Activated T-cell treated with anti-CD3 and anti-CD28 coated beads, Interleukin-2, amount 50 U/mL, for 72 hours (primary cell): Measurements from ENCODE around the gene DDX3X. TPM values are rescaled to one million over a fixed set of nuclear protein-coding genes. Genes with fewer than 3 reads are reported as not detected.

Source experiments
- ATAC-seq, 2 donors: fragments of 150-1000 bp; cut with Tn5 transposase; replicated peaks in 1 of 2; 2 replicates each; pipeline ENCODE4 v1.10.0; 2021; ENCODE audit warnings: moderate library complexity in 2 of 2, mild to moderate bottlenecking in 1 of 2
- DNase-seq, 2 donors: peaks; one replicate each; pipeline ENCODE4 v3.0.0; 2021 to 2022; ENCODE audit warnings: mixed read lengths in 1 of 2
- H3K27ac Mint-ChIP-seq: one replicate; pipeline ENCODE4 v1.8.0; 2022; ENCODE audit warnings: mild to moderate bottlenecking, moderate library complexity, mixed read lengths
- H3K27me3 Mint-ChIP-seq: one replicate; pipeline ENCODE4 v1.8.0; 2022; ENCODE audit warnings: low read depth, mixed read lengths
- H3K36me3 Mint-ChIP-seq, 2 donors: one replicate each; pipeline ENCODE4 v1.8.0; 2022; ENCODE audit warnings: mixed read lengths in 2 of 2, mild to moderate bottlenecking in 1 of 2; ENCODE audit not compliant: insufficient read depth in 2 of 2
- H3K4me1 Mint-ChIP-seq: one replicate; pipeline ENCODE4 v1.8.0; 2022; ENCODE audit warnings: low read depth, mixed read lengths
- H3K4me3 Mint-ChIP-seq, 2 donors: one replicate each; pipeline ENCODE4 v1.8.0; 2022; ENCODE audit warnings: mild to moderate bottlenecking in 2 of 2, mixed read lengths in 2 of 2, moderate library complexity in 2 of 2
- H3K9me3 Mint-ChIP-seq, 2 donors: one replicate each; pipeline ENCODE4 v1.8.0; 2022; ENCODE audit warnings: mixed read lengths in 2 of 2
- total RNA-seq, 2 donors: library from RNA; stranded (reverse); gene quantifications; one replicate each; pipeline ENCODE4 v1.2.3, GENCODE V29; 2022

DDX3X gene
- total RNA-seq, 2 donors from 2014 or later, result 251 to 419 TPM

DNA sequence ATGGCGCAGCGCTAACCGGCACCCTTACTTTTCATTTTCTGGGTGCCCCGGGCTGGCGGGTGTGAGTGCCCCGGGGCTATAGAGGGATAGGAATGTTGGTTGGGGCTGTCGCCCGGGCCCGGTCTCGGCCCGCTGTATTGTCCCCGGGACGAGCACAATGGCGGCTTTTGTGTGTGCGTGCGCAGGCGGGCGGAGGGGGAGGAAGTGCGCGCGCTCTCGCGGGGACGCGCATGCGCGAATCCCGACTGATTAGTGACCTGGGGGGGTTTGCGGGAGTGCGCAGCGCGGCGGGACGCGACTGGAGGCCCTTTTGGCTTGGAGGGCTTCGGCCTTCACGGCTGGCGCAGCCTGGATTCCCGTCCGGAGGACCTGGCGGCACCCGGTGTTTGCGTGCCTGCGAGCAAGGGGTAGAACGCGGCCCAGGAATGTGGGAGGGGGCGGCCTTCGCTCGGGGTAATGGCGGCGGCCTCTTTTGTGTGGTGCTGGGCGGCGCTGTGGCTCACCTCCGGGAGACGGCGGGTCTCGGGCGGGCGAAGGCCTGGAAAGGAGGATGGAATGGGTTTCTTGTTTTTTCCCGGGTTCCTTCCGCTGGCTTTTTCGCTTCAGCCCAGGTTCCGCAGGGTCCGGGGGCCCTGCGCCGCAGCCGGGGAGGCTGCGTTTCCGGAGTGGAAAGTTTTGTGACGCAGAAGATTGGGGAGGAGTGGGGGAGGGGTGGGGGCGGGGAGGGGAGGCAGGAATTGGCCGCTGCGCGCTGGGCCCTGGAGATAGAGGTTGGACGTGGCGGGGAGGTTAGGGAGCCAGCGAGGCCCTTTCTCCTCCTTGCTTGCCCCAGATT lies 618 bp downstream of the DDX3X start:
- Mint-ChIP-seq H3K4me1 (peaks cover 82% of the 10 kb centered on the region), H3K36me3 (peaks cover 17 to 54% of the 10 kb centered on the region in 2 donors), H3K4me3 (peak overlapping the region; percentile 94 to 95), H3K9me3 (no peaks in the 10 kb centered on the region), H3K27me3 (no peaks in the 10 kb centered on the region), H3K27ac (peak overlapping the region; percentile 100)
- peak; percentile 25 to 34 for ATAC-seq
- peak; percentile 80 to 84 for DNase-seq

DNA sequence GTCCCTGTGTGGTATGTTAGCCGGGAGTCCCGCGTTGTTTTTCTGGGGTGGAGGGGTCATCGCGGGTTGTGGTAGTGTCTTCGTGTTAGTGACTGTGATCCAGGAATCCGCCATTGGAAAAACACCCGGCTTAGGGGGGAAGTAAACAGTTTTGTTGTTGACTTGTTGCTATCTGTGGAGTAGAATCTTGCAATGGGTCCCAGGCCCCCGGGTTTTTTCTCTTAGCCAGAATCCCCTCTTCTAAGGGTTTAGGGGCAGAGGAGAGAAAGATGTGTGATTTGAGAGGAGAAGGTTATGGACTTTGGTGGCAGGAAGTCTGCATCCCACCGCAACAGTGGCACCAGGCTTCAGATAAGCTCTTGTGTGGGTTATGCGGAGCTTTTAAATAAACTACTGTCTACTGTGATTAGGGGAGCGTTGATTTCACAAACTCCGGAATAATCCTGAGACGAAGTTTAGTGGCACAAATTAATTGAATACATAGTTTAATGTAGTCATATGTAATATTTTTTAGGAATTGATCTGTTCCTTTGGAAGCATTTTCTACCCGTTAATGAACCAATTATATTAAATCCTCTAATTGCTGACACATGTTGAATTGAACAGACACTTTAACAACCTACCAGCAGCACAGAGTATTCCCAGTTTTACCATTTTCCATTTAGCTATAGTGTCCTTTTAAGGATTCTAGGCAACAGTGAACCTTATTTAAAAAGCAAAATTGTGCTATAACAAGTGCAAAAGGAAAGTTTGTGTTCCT lies 1.4 kb downstream of the DDX3X start:
- H3K36me3 Mint-ChIP-seq, result peaks cover 18 to 55% of the 10 kb centered on the region in 2 donors
- ATAC-seq (no peak), DNase-seq (no peak)
- peak overlapping the region; percentile 100 for H3K27ac Mint-ChIP-seq
- peaks cover 81% of the 10 kb centered on the region for H3K4me1 Mint-ChIP-seq
- no peaks in the 10 kb centered on the region for H3K9me3 Mint-ChIP-seq
- no peaks in the 10 kb centered on the region for H3K27me3 Mint-ChIP-seq
- H3K4me3 Mint-ChIP-seq, result peak overlapping the region; percentile 94 to 95

DNA sequence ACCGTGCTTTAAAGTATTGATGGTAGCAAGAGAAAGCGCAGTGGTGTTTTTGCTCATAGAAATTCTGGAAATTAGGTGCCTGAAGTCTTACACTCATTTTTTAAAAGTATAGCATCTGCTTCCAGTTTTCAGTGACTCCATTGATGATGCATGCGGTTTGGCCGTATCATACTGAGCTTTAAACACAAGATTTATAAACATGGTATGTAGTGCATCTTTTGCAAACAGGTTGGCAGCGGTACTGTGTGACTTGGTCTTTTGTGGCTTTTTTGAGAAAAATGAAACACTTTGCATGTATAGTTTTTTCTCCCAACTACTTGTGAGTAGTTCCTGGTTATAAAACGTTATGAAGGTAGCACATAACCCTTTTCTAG lies 2.0 kb downstream of the DDX3X start:
- no peak for ATAC-seq

DNA sequence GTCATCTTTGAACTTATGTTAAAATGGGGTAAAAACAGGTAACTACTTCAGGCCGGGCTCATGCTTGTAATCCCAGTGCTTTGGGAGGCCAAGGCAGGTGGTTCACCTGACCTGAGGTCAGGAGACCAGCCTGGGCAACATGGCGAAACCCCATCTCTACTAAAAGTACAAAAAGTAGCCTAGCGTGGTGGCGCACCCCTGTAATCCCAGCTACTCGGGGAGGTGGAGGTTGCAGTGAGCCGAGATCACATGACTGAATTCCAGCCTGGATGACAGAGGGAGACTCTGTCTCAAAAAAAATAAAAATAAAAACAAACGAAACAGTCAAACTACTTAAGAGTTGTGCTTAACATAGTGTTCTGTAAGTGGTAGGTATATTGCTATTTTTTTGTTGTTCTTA lies 2.5 kb downstream of the DDX3X start:
- peak overlapping the region; percentile 94 to 95 for H3K4me3 Mint-ChIP-seq
- peaks cover 18 to 62% of the 10 kb centered on the region in 2 donors for H3K36me3 Mint-ChIP-seq
- DNase-seq (peak in 1 of 2 donors; percentile 23), ATAC-seq (no peak)
- peaks cover 79% of the 10 kb centered on the region for H3K4me1 Mint-ChIP-seq
- no peaks in the 10 kb centered on the region for H3K9me3 Mint-ChIP-seq
- H3K27ac Mint-ChIP-seq, result peak overlapping the region; percentile 100
- no peaks in the 10 kb centered on the region for H3K27me3 Mint-ChIP-seq

More for the DNA sequence above, 2.0 kb downstream of the DDX3X start:
- peaks cover 18 to 61% of the 10 kb centered on the region in 2 donors for H3K36me3 Mint-ChIP-seq
- no peaks in the 10 kb centered on the region for H3K9me3 Mint-ChIP-seq
- peak in 1 of 2 donors; percentile 40 for DNase-seq
- H3K27me3 Mint-ChIP-seq, result no peaks in the 10 kb centered on the region
- H3K4me3 Mint-ChIP-seq, result peak overlapping the region; percentile 94 to 95
- peak overlapping the region; percentile 100 for H3K27ac Mint-ChIP-seq
- H3K4me1 Mint-ChIP-seq, result peaks cover 79% of the 10 kb centered on the region

DNA sequence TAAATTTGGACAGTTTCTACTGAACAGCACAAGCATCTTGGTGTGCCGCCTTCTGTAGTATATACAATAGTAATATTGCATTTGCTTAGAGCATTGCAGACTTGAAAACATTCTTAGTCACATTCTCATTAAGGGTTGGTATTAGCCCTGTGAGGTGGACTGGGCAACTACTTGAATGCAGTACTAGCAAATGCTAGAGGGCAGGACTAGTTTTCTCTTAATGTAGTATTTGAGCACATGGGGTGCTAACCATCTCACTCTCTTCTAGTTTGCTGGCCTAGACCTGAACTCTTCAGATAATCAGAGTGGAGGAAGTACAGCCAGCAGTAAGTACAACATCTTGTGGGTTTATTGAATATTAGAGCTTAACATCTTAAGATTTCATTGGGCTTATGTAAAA lies 3.2 kb downstream of the DDX3X start:
- peak overlapping the region; percentile 100 for H3K27ac Mint-ChIP-seq
- peak overlapping the region; percentile 94 to 95 for H3K4me3 Mint-ChIP-seq
- H3K36me3 Mint-ChIP-seq, result peaks cover 18 to 65% of the 10 kb centered on the region in 2 donors
- no peaks in the 10 kb centered on the region for H3K9me3 Mint-ChIP-seq
- DNase-seq (no peak), ATAC-seq (no peak)
- peaks cover 79% of the 10 kb centered on the region for H3K4me1 Mint-ChIP-seq
- no peaks in the 10 kb centered on the region for H3K27me3 Mint-ChIP-seq

DNA sequence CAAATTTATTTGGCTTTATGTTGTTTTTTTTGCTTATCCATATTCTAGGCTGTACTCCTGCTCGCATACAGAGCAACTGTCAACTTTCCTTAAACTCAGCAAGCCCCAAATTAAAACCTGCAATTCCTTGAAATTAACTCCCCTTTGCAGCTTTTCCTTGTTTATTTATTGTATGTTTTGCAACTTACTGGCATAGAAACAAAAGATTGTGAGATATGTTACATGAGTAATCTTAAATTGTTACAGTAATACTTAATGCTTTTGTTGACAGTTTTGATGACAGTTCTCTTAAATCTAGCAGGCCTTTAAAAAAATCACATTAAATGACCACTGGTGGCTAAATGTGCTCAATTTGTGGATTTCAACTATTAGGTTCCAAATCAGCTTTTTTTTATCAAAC lies 4.5 kb downstream of the DDX3X start:
- peaks cover 76% of the 10 kb centered on the region for H3K4me1 Mint-ChIP-seq
- H3K36me3 Mint-ChIP-seq, result peaks cover 21 to 77% of the 10 kb centered on the region in 2 donors
- no peak for DNase-seq
- H3K4me3 Mint-ChIP-seq, result peak overlapping the region; percentile 94 to 95
- peak overlapping the region; percentile 100 for H3K27ac Mint-ChIP-seq
- no peak for ATAC-seq
- H3K9me3 Mint-ChIP-seq, result no peaks in the 10 kb centered on the region
- H3K27me3 Mint-ChIP-seq, result no peaks in the 10 kb centered on the region

- DNase-seq (no peak), ATAC-seq (no peak)
- Mint-ChIP-seq H3K27me3 (no peaks in the 10 kb centered on the region), H3K27ac (peak overlapping the region; percentile 95), H3K4me1 (peaks cover 76% of the 10 kb centered on the region), H3K4me3 (peak overlapping the region; percentile 94 to 95), H3K9me3 (no peaks in the 10 kb centered on the region), H3K36me3 (peaks cover 17 to 80% of the 10 kb centered on the region in 2 donors)
Measured at GRCh38 chrX:41339148-41339547, 5.2 kb downstream of the DDX3X start.

DNA sequence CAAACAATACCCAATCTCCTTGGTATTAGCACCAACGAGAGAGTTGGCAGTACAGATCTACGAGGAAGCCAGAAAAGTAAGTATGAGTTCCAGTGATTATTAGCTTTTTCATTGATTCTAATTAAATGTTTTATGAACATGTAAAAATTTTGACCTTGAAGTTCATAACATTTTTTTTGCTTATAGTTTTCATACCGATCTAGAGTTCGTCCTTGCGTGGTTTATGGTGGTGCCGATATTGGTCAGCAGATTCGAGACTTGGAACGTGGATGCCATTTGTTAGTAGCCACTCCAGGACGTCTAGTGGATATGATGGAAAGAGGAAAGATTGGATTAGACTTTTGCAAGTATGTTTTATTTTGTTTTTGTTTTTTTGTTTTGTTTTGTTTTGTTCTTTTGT lies 10.1 kb downstream of the DDX3X start:
- no peak for DNase-seq
- Mint-ChIP-seq H3K9me3 (no peaks in the 10 kb centered on the region), H3K36me3 (peaks cover 14 to 71% of the 10 kb centered on the region in 2 donors), H3K27me3 (no peaks in the 10 kb centered on the region), H3K27ac (peak overlapping the region; percentile 22), H3K4me3 (no peak overlapping the region), H3K4me1 (peaks cover 45% of the 10 kb centered on the region)
- ATAC-seq, result no peak

DNA sequence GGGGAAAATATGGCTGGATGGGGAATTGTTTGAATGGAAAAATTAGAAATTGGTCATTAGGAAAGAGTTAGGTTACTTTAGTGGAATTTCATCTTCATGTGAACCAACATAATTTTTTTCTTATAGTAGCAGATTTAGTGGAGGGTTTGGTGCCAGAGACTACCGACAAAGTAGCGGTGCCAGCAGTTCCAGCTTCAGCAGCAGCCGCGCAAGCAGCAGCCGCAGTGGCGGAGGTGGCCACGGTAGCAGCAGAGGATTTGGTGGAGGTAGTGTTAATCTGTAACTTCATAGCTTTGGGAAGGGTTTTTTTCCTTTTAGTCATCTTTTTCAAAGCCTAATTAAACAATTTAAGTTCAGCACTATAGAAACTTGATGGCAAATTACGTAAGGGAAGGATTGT lies 13.2 kb downstream of the DDX3X start:
- no peaks in the 10 kb centered on the region for H3K9me3 Mint-ChIP-seq
- no peaks in the 10 kb centered on the region for H3K27me3 Mint-ChIP-seq
- peak overlapping the region in 1 of 2 donors; percentile 9 for H3K4me3 Mint-ChIP-seq
- ATAC-seq (no peak), DNase-seq (no peak)
- peaks cover 10 to 69% of the 10 kb centered on the region in 2 donors for H3K36me3 Mint-ChIP-seq
- peaks cover 43% of the 10 kb centered on the region for H3K4me1 Mint-ChIP-seq
- H3K27ac Mint-ChIP-seq, result peak overlapping the region; percentile 80

GRCh38 chrX:41348551-41348950 lies 14.6 kb downstream of the DDX3X start:
- no peak overlapping the region for H3K4me3 Mint-ChIP-seq
- ATAC-seq (no peak), DNase-seq (no peak)
- H3K36me3 Mint-ChIP-seq, result peaks cover 9 to 57% of the 10 kb centered on the region in 2 donors
- no peaks in the 10 kb centered on the region for H3K9me3 Mint-ChIP-seq
- no peak overlapping the region for H3K27ac Mint-ChIP-seq
- no peaks in the 10 kb centered on the region for H3K27me3 Mint-ChIP-seq
- H3K4me1 Mint-ChIP-seq, result peaks cover 47% of the 10 kb centered on the region

DNA sequence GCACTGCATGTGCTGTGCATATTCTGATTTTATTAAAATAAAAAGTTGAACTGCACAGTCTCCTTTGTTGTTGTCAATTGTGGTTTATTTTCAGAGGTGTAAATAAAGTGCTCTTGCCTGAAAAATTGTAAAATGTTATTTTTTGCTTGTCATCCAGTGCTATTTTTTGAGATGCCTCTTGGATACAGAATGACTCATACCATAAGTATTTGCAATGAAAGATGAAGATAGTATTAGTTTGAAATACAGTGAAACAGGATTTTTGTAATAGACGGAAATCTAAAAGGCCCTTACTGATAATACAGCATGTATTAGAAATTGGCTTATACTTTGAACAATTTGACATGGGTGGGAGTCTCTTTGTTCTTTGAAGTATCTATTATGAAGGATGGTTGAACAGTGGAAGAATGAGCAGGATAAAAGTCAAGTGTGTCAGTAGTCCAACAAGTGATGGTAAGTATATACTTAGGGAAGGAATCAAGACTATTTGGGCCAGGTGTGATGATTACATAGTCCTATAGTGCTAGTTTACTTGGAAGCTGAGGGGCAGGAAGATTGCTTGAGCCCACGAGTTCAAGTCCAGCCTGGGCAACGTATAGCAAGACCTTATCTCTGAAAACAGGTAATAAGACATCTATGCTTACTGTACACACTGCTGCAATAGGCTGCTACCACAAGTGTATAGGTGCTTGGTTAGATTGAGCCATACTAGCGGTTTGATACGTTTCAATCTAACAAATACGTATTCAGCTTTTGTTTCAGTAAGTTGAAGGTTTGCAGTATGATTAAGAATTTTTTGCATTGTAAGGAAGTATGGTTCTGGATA lies 16.4 kb downstream of the DDX3X start:
- no peaks in the 10 kb centered on the region for H3K27me3 Mint-ChIP-seq
- no peaks in the 10 kb centered on the region for H3K9me3 Mint-ChIP-seq
- DNase-seq (no peak), ATAC-seq (peak; percentile 21 to 29)
- peaks cover 8 to 43% of the 10 kb centered on the region in 2 donors for H3K36me3 Mint-ChIP-seq
- peaks cover 44% of the 10 kb centered on the region for H3K4me1 Mint-ChIP-seq
- peak overlapping the region in 1 of 2 donors; percentile 14 for H3K4me3 Mint-ChIP-seq
- peak overlapping the region; percentile 80 for H3K27ac Mint-ChIP-seq

- Mint-ChIP-seq H3K4me3 (peak overlapping the region in 1 of 2 donors; percentile 17), H3K36me3 (peaks cover 7 to 41% of the 10 kb centered on the region in 2 donors), H3K9me3 (no peaks in the 10 kb centered on the region), H3K27ac (peak overlapping the region; percentile 85), H3K27me3 (no peaks in the 10 kb centered on the region), H3K4me1 (peaks cover 43% of the 10 kb centered on the region)
- ATAC-seq (peak; percentile 12 to 32), DNase-seq (no peak)
Measured at GRCh38 chrX:41350976-41351569, 17.1 kb downstream of the DDX3X start.
